ELF-1 (cell line): ENCODE results near the gene LYZL6.
"Not testable (repeated sequence)": the region's sequence is repeated elsewhere in the genome, so short reads cannot be mapped to it uniquely, and the experiment has no call there.

Experiments used
- DNase-seq: peaks from one replicate; pipeline ENCODE4 v3.0.0-alpha.2; 2016; ENCODE audit warnings: low read depth, low spot score

LYZL6 gene

GRCh38 chr17:35947156-35947585, 3.7 kb upstream of the LYZL6 start:
- DNase-seq, result peak; percentile 60

GRCh38 chr17:35944151-35944550, 638 bp upstream of the LYZL6 start:
- DNase-seq, result no peak

GRCh38 chr17:35942588-35943186, 826 bp downstream of the LYZL6 start:
- DNase-seq, result no peak

- DNase-seq, result not testable (repeated sequence)
Observed at GRCh38 chr17:35938492-35938891, 5.0 kb downstream of the LYZL6 start.

- no peak for DNase-seq
Observed at GRCh38 chr17:35936063-35936462, 7.5 kb downstream of the LYZL6 start.

- no peak for DNase-seq
Observed at GRCh38 chr17:35934760-35935159, 8.8 kb downstream of the LYZL6 start.

GRCh38 chr17:35932586-35932985, 10.9 kb downstream of the LYZL6 start:
- no peak for DNase-seq

GRCh38 chr17:35931794-35932425, 11.6 kb downstream of the LYZL6 start:
- no peak for DNase-seq

GRCh38 chr17:35930211-35931065, 13.1 kb downstream of the LYZL6 start, which contains the start of gene RDM1:
Gene RDM1, minus strand, starts transcription at chr17:35930773. Its CDS starts 46 bp downstream, at chr17:35930727.
- DNase-seq, result peak; percentile 92

GRCh38 chr17:35927714-35928113, 15.8 kb downstream of the LYZL6 start:
- no peak for DNase-seq

- DNase-seq, result no peak
Observed at GRCh38 chr17:35923609-35924114, 19.9 kb downstream of the LYZL6 start.

GRCh38 chr17:35920229-35920628, 23.3 kb downstream of the LYZL6 start:
- no peak for DNase-seq

- no peak for DNase-seq
Observed at GRCh38 chr17:35918665-35919064, 24.8 kb downstream of the LYZL6 start.

GRCh38 chr17:35917519-35918213, 25.8 kb downstream of the LYZL6 start:
- no peak for DNase-seq

GRCh38 chr17:35915153-35915964, 28.2 kb downstream of the LYZL6 start:
- no peak for DNase-seq

GRCh38 chr17:35914354-35914753, 29.2 kb downstream of the LYZL6 start:
- no peak for DNase-seq

- no peak for DNase-seq
Observed at GRCh38 chr17:35913609-35914008, 29.9 kb downstream of the LYZL6 start.

GRCh38 chr17:35912942-35913341, 30.6 kb downstream of the LYZL6 start:
- DNase-seq, result no peak

GRCh38 chr17:35912339-35912912, 31.1 kb downstream of the LYZL6 start:
- DNase-seq, result no peak

- DNase-seq, result no peak
Observed at GRCh38 chr17:35909408-35909807, 34.1 kb downstream of the LYZL6 start.
